ENCODE data around the gene WDR7.

DNA sequence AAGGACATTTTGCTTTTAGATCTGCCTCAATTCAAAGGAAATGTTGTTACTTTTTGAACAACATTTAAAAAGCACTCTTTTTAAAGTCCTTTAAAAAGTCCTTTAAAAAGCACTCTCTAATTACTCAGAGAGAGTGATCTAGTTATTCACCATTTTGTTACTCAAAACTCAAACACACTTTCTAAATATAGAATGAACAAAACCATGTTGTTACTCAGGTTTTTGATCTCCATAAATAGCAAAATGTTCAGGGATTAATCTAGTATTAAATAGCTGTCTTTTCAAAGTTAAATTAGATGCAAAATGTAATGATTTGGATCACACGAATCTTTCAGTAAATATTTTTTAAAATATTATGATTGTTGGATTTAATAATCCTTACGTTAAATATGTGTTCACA is 352.2 kb downstream of the WDR7 start:
- TF ChIP-seq, protein P1, sequence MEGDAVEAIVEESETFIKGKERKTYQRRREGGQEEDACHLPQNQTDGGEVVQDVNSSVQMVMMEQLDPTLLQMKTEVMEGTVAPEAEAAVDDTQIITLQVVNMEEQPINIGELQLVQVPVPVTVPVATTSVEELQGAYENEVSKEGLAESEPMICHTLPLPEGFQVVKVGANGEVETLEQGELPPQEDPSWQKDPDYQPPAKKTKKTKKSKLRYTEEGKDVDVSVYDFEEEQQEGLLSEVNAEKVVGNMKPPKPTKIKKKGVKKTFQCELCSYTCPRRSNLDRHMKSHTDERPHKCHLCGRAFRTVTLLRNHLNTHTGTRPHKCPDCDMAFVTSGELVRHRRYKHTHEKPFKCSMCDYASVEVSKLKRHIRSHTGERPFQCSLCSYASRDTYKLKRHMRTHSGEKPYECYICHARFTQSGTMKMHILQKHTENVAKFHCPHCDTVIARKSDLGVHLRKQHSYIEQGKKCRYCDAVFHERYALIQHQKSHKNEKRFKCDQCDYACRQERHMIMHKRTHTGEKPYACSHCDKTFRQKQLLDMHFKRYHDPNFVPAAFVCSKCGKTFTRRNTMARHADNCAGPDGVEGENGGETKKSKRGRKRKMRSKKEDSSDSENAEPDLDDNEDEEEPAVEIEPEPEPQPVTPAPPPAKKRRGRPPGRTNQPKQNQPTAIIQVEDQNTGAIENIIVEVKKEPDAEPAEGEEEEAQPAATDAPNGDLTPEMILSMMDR (IDR thresholded peaks at IDR 0.05), result no peak
- TF ChIP-seq POLR2A (IDR thresholded peaks at IDR 0.05), result no peak

Measured in esophagus squamous epithelium (tissue), 4 donors.